Measurements from ENCODE around the gene PPP1R12C. TPM values are rescaled to one million over a fixed set of nuclear protein-coding genes. Genes with fewer than 3 reads are reported as not detected.

PPP1R12C gene
- total RNA-seq, 2 experiments from 2014 or later: 123 to 136 TPM

DNA sequence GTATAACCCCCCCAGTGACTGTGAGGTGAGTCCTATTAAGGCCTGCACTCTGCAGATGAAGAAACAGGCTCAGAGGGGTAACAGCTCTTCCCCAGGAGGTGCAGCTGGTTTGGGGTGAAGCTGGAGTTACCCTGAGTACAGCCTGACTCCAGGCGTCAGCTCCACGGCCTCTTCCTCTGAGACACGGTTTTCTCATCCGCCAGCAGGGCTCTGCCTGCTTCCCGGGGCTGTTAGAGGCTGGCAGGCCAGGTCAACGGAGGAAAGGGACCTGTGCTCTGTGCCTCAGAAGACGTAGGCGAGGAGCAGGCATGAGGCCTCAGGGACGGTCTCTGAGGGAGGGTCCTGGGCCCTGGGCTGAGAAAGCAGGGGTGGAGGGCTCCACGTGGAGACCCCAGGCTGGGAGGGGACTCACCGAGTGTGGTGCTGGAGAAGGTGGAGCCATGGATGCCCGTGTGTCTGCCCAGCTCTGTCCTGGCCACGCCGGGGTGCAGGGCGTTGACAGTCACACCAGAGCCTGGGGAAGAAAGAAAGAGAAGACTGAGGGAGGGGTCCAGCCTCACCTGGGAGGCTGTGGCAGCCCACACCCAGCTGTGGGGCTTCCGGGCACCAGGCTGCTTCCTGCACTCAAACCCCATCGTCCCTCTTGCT lies 70.3 kb downstream of the PPP1R12C start:
- Mint-ChIP-seq H3K36me3 (ENCODE audit: low read depth) (peaks cover 61% of the 10 kb centered on the region), H3K9me3 (no peaks in the 10 kb centered on the region), H3K27ac (no peak overlapping the region), H3K4me3 (no peak overlapping the region), H3K27me3 (no peaks in the 10 kb centered on the region), H3K4me1 (ENCODE audit: low read depth) (peaks cover 8% of the 10 kb centered on the region)
- Histone ChIP-seq H3K27ac (ENCODE audit: low read depth in 1 of 2, low read length in 2 of 2) (no peak overlapping the region), H3K27me3 (ENCODE audit: control insufficient read depth in 1 of 2, insufficient read depth in 2 of 2, low read length in 2 of 2) (no peaks in the 10 kb centered on the region), H3K4me3 (ENCODE audit: low read length) (no peak overlapping the region), H3K9me3 (ENCODE audit: control insufficient read depth in 1 of 2, insufficient read depth in 1 of 2, low read length in 2 of 2) (peaks cover 0 to 4% of the 10 kb centered on the region in 2 experiments), H3K36me3 (ENCODE audit: insufficient read depth, low read length) (peaks cover 48% of the 10 kb centered on the region), H3K4me1 (ENCODE audit: insufficient read depth, low read length) (peaks cover 7% of the 10 kb centered on the region)
- ATAC-seq (ENCODE audit: poor library complexity): no peak
- DNase-seq: no peak
- ChIA-PET CTCF (no interaction called here), POLR2A (interaction anchor here (1.7 kb wide), 1 partner anchor 16 kb away, joined by 5 read pairs; the partner anchor contains the start of gene RDH13)
- TF ChIP-seq, protein P1, sequence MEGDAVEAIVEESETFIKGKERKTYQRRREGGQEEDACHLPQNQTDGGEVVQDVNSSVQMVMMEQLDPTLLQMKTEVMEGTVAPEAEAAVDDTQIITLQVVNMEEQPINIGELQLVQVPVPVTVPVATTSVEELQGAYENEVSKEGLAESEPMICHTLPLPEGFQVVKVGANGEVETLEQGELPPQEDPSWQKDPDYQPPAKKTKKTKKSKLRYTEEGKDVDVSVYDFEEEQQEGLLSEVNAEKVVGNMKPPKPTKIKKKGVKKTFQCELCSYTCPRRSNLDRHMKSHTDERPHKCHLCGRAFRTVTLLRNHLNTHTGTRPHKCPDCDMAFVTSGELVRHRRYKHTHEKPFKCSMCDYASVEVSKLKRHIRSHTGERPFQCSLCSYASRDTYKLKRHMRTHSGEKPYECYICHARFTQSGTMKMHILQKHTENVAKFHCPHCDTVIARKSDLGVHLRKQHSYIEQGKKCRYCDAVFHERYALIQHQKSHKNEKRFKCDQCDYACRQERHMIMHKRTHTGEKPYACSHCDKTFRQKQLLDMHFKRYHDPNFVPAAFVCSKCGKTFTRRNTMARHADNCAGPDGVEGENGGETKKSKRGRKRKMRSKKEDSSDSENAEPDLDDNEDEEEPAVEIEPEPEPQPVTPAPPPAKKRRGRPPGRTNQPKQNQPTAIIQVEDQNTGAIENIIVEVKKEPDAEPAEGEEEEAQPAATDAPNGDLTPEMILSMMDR (IDR thresholded peaks at IDR 0.05): no peak
- intact Hi-C loops (cut with DNase I, micrococcal nuclease): no loop called here

DNA sequence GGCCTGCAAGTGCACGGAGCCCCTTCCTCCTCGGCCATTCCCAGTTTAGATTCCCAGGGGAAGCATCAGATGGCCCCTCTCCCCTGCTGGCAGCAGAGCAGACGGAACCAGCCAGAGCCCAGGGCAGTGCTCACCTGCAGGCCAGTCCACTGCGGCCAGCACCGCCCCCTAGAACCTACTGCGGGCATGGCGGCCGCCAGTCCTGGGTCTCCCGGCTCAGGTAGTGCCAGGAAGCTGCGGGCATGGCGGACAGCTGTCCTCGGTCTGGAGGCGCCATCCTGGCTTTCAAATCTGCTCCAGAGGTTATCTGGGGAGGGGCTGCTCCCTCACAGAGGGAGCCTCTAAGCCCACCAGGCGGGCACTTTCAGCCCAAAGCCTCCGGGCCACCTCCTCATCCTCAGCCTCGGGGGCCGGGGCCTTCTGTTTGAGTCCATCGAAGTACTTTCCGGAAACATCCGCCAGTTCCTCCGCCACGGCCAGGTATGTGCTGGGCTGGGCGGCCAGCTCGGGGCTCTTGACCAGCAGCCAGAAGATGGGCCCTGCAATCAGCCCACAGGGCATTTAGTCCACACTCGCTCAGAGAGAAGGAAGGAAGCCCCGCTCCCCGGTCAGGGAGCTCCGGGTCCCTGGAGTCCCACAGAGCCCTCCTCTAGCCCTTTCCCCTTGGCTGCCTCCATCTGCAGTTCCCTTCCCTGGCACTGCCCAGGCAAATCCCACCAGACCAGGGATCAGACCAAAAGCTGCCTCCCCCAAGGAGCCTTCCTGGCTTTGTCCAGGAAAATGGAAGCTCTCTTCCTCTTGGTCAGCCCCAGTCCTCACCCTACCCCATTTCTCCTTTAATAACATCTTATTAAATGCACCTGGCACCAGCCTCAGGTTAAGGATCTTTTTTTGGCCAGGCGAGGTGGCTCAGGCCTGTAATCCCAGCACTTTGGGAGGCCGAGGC lies 72.4 kb downstream of the PPP1R12C start:
- Mint-ChIP-seq H3K4me3 (no peak overlapping the region), H3K27me3 (no peaks in the 10 kb centered on the region), H3K27ac (no peak overlapping the region), H3K9me3 (no peaks in the 10 kb centered on the region), H3K36me3 (ENCODE audit: low read depth) (peaks cover 59% of the 10 kb centered on the region), H3K4me1 (ENCODE audit: low read depth) (peaks cover 20% of the 10 kb centered on the region)
- intact Hi-C loops (cut with DNase I, micrococcal nuclease): no loop called here
- Histone ChIP-seq H3K9me3 (ENCODE audit: control insufficient read depth in 1 of 2, insufficient read depth in 1 of 2, low read length in 2 of 2) (no peaks in the 10 kb centered on the region), H3K27me3 (ENCODE audit: control insufficient read depth in 1 of 2, insufficient read depth in 2 of 2, low read length in 2 of 2) (no peaks in the 10 kb centered on the region), H3K27ac (ENCODE audit: low read depth in 1 of 2, low read length in 2 of 2) (no peak overlapping the region), H3K4me1 (ENCODE audit: insufficient read depth, low read length) (peaks cover 19% of the 10 kb centered on the region), H3K36me3 (ENCODE audit: insufficient read depth, low read length) (peaks cover 37% of the 10 kb centered on the region), H3K4me3 (ENCODE audit: low read length) (no peak overlapping the region)
- DNase-seq (no peak), ATAC-seq (ENCODE audit: poor library complexity) (no peak)
- POLR2A ChIA-PET: interaction anchor here (1.7 kb wide), 1 partner anchor 18 kb away, joined by 5 read pairs; the partner anchor contains the start of gene RDH13
- CTCF ChIA-PET: no interaction called here
- TF ChIP-seq, protein P1 (IDR thresholded peaks at IDR 0.05): no peak

DNA sequence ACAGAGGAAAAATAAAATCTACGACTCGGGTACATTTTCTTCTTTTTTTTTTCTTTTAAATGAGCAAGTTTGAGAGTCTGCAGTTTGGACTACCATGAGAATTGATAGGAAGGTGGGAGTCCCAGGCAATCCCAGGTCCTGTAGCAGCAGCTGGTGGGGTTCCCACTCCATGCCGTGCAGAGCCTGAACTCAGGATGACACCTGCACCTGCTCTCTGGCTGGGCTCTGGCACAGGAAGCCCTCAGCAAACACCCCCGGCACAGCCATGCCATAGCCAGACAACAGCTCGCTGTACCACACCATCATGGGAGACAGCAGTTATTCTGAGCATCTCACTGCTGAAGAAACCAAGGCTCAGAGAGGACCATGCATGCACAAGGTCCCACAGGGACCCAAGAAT lies 73.2 kb downstream of the PPP1R12C start:
- Histone ChIP-seq H3K9me3 (ENCODE audit: control insufficient read depth in 1 of 2, insufficient read depth in 1 of 2, low read length in 2 of 2) (no peaks in the 10 kb centered on the region), H3K27me3 (ENCODE audit: control insufficient read depth in 1 of 2, insufficient read depth in 2 of 2, low read length in 2 of 2) (no peaks in the 10 kb centered on the region), H3K27ac (ENCODE audit: low read depth in 1 of 2, low read length in 2 of 2) (no peak overlapping the region), H3K4me1 (ENCODE audit: insufficient read depth, low read length) (peaks cover 19% of the 10 kb centered on the region), H3K4me3 (ENCODE audit: low read length) (no peak overlapping the region), H3K36me3 (ENCODE audit: insufficient read depth, low read length) (peaks cover 37% of the 10 kb centered on the region)
- no peak for ATAC-seq (ENCODE audit: poor library complexity)
- Mint-ChIP-seq H3K27me3 (no peaks in the 10 kb centered on the region), H3K4me1 (ENCODE audit: low read depth) (peaks cover 24% of the 10 kb centered on the region), H3K4me3 (no peak overlapping the region), H3K9me3 (peaks cover 2% of the 10 kb centered on the region), H3K27ac (no peak overlapping the region), H3K36me3 (ENCODE audit: low read depth) (peaks cover 59% of the 10 kb centered on the region)
- CTCF ChIA-PET: no interaction called here
- no peak for DNase-seq
- TF ChIP-seq, protein P1 (IDR thresholded peaks at IDR 0.05): no peak
- intact Hi-C loops (cut with DNase I, micrococcal nuclease): no loop called here
- POLR2A ChIA-PET: no interaction called here

Data from CD4-positive, alpha-beta T cell (primary cell).